Measurements from ENCODE around the gene MT1HL1. TPM values are rescaled to one million over a fixed set of nuclear protein-coding genes. Genes with fewer than 3 reads are reported as not detected.

MT1HL1 gene
- total and polyA plus RNA-seq, 7 donors = not detected

DNA sequence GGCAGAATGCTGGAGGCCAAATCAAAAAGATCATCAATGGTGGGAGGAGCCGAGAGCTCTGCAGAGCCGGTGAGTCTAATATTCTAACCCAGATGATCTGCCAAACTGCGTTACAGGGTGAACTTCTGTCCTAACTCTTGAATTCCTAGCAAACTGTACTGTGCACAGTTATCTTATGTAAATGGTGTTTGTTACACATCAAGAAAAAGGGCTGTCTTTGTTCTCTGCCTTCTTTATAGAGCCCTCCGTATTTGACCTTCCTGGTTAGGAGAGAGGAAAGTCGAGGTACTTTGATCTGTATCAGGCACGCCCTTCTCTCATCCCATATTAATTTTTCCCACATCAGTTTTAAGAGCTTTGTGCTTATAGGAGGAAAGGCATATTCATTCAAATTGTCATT is 37.6 kb downstream of the MT1HL1 start:
- Histone ChIP-seq H3K27me3 (ENCODE audit: insufficient read depth in 3 of 3, low read length in 2 of 3) (no peaks in the 10 kb centered on the region), H3K9me3 (no peaks in the 10 kb centered on the region), H3K36me3 (ENCODE audit: insufficient read depth in 1 of 2, low read depth in 1 of 2) (no peaks in the 10 kb centered on the region), H3K4me3 (no peak overlapping the region), H3K27ac (no peak overlapping the region), H3K4me1 (no peaks in the 10 kb centered on the region)
- TF ChIP-seq, protein P1, sequence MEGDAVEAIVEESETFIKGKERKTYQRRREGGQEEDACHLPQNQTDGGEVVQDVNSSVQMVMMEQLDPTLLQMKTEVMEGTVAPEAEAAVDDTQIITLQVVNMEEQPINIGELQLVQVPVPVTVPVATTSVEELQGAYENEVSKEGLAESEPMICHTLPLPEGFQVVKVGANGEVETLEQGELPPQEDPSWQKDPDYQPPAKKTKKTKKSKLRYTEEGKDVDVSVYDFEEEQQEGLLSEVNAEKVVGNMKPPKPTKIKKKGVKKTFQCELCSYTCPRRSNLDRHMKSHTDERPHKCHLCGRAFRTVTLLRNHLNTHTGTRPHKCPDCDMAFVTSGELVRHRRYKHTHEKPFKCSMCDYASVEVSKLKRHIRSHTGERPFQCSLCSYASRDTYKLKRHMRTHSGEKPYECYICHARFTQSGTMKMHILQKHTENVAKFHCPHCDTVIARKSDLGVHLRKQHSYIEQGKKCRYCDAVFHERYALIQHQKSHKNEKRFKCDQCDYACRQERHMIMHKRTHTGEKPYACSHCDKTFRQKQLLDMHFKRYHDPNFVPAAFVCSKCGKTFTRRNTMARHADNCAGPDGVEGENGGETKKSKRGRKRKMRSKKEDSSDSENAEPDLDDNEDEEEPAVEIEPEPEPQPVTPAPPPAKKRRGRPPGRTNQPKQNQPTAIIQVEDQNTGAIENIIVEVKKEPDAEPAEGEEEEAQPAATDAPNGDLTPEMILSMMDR (IDR thresholded peaks at IDR 0.05) = no peak
- no peak for ATAC-seq
- intact Hi-C loops (cut with DNase I) = no loop called here
- DNase-seq = no peak
- 81 to 88% (median 86%) methylated on average over 6 of the region's 6 CpGs for WGBS, 3 donors

DNA sequence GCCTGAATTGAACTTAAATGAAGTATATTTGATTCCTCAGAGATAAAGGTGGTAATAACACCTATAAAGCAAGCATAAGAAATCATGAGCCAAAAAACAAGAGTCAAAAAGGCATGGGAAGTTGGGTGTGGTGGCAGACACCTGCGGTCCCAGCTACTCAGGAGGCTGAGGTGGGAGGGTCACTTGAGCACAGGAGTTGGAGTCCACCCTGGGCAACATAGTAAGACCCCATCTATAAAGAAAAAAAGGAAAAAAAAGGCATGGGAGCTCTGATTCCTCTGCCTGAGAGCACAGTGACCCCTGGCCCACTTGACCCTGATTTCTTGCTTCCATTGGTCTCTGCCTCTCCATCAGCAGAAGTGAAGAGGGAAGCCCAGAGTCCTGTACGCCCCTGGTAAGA is 40.3 kb downstream of the MT1HL1 start:
- ATAC-seq (no peak), DNase-seq (no peak)
- intact Hi-C loops (cut with DNase I) = no loop called here
- H3K27ac ChIP-seq = no peak overlapping the region
- H3K9me3 ChIP-seq = no peaks in the 10 kb centered on the region
- TF ChIP-seq, protein P1 (IDR thresholded peaks at IDR 0.05) = no peak
- no peaks in the 10 kb centered on the region for H3K4me1 ChIP-seq
- H3K4me3 ChIP-seq = no peak overlapping the region
- WGBS, 3 donors = 56 to 67% (median 65%) methylated on average over 2 of the region's 2 CpGs
- H3K27me3 ChIP-seq (ENCODE audit: insufficient read depth in 3 of 3, low read length in 2 of 3) = peaks cover 0 to 1% (median 0%) of the 10 kb centered on the region in 3 donors
- H3K36me3 ChIP-seq (ENCODE audit: insufficient read depth in 1 of 2, low read depth in 1 of 2) = no peaks in the 10 kb centered on the region

DNA sequence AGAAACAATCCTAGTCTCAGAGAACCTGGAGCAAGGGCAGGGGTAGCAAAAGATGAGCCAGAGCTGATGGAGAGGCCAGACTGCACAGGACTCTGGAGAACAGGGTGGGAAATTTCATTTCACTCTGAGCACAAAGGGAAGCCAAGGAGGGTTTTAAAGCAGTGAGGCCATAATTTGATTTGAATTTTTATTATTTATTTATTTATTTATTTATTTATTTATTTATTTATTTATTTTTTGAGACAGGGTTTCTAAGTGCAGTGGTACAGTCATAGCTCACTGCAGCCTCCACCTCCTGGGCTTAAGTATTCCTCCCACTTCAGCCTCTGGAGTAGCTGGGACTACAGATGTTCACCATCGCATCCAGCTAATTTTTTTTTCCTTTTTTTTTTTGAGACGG is 45.1 kb downstream of the MT1HL1 start:
- Histone ChIP-seq H3K36me3 (ENCODE audit: insufficient read depth in 1 of 2, low read depth in 1 of 2) (no peaks in the 10 kb centered on the region), H3K4me3 (no peak overlapping the region), H3K9me3 (no peaks in the 10 kb centered on the region), H3K27ac (no peak overlapping the region), H3K27me3 (ENCODE audit: insufficient read depth in 3 of 3, low read length in 2 of 3) (peaks cover 0 to 2% (median 0%) of the 10 kb centered on the region in 3 donors), H3K4me1 (no peaks in the 10 kb centered on the region)
- 93 to 100% (median 96%) methylated on average over 2 of the region's 2 CpGs for WGBS, 3 donors
- ATAC-seq = no peak
- TF ChIP-seq, protein P1 (IDR thresholded peaks at IDR 0.05) = no peak
- intact Hi-C loops (cut with DNase I) = no loop called here
- DNase-seq = no peak

DNA sequence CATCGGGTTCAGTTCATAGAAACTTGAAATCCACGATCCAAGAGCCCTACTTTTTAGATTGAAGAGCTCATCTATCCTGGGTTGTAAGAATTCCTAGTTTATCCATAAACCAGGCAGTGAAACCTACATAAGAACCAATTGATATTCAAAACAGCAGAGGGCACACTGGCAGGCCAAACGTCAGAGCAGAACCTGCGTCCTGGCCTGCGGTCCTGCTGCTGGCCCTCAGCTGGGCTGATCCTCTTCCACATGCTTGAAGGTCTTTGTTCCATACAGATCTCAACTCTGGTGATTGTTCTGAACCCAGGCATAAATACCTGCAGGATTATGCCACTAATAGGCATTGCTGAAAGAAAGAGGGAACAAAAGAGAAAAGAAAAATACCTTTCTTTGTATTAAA is 47.0 kb downstream of the MT1HL1 start:
- intact Hi-C loops (cut with DNase I) = no loop called here
- WGBS, 3 donors = 53 to 76% (median 69%) methylated on average over 5 of the region's 5 CpGs

More for the DNA sequence above, 47.0 kb downstream of the MT1HL1 start:
- no peaks in the 10 kb centered on the region for H3K36me3 ChIP-seq (ENCODE audit: insufficient read depth in 1 of 2, low read depth in 1 of 2)
- ATAC-seq (no peak), DNase-seq (no peak)
- H3K9me3 ChIP-seq = no peaks in the 10 kb centered on the region
- no peaks in the 10 kb centered on the region for H3K4me1 ChIP-seq
- peaks cover 0 to 2% (median 0%) of the 10 kb centered on the region in 3 donors for H3K27me3 ChIP-seq (ENCODE audit: insufficient read depth in 3 of 3, low read length in 2 of 3)
- no peak overlapping the region for H3K4me3 ChIP-seq
- TF ChIP-seq, protein P1 (IDR thresholded peaks at IDR 0.05) = no peak
- no peak overlapping the region for H3K27ac ChIP-seq

Other genes starting within 250 kb of the MT1HL1 start
- 10 to 100 TPM; 51.3 to 66.2 (median 53.6) TPM for gene MTR, start 209.1 kb downstream of the MT1HL1 start, total RNA-seq
- 10 to 100 TPM in 1 of 3 donors, 1 to 10 TPM in 2; 6.8 to 12.2 (median 7.7) TPM for gene MTR, start 209.1 kb downstream of the MT1HL1 start, polyA plus RNA-seq
- gene RYR2, start 37.7 kb upstream of the MT1HL1 start, total RNA-seq = under 1 TPM; 0.25 to 0.48 (median 0.28) TPM
- gene RYR2, start 37.7 kb upstream of the MT1HL1 start, polyA plus RNA-seq = under 1 TPM; 0.06 to 0.09 (median 0.09) TPM